ENCODE measurements around the gene MAD1L1. TPM values are rescaled to one million over a fixed set of nuclear protein-coding genes. Genes with fewer than 3 reads are reported as not detected.

Gene MAD1L1
- total RNA-seq, 1 donor from 2014 or later: 32.3 TPM

GRCh38 chr7:2045559-2046405, 187.0 kb downstream of the MAD1L1 start:
- DNase-seq (ENCODE audit: low read depth) (no peak), FAIRE-seq (no peak)
- Mint-ChIP-seq H3K9me3 (ENCODE audit: unreplicated experiment) (peaks cover 3% of the 10 kb centered on the region), H3K27ac (ENCODE audit: unreplicated experiment) (no peak overlapping the region), H3K4me1 (ENCODE audit: low read depth, unreplicated experiment) (peaks cover 5% of the 10 kb centered on the region), H3K4me3 (ENCODE audit: unreplicated experiment) (no peak overlapping the region), H3K36me3 (ENCODE audit: low read depth, unreplicated experiment) (peaks cover 30% of the 10 kb centered on the region), H3K27me3 (ENCODE audit: low read depth, unreplicated experiment) (no peaks in the 10 kb centered on the region)
- H3K4me2 ChIP-seq (ENCODE audit: low read length): no peak overlapping the region
- H4K20me1 ChIP-seq (ENCODE audit: insufficient read depth, low read length): peaks cover 29% of the 10 kb centered on the region
- no peaks in the 10 kb centered on the region for H3K79me2 ChIP-seq (ENCODE audit: insufficient read depth, low read length)
- H3K36me3 ChIP-seq (ENCODE audit: insufficient read depth, low read length): no peaks in the 10 kb centered on the region
- no peak overlapping the region for H3K9ac ChIP-seq (ENCODE audit: low read length)
- H3K4me3 ChIP-seq (ENCODE audit: insufficient read depth, low read depth, low read length): no peak overlapping the region
- TF ChIP-seq EZH2 (IDR thresholded peaks at IDR 0.05; ENCODE audit: insufficient read depth, low read length): no peak
- no peak for TF ChIP-seq CTCF (IDR thresholded peaks at IDR 0.05; ENCODE audit: insufficient read depth, low read depth, low read length)
- H2AFZ ChIP-seq (ENCODE audit: low read depth, low read length): no peak overlapping the region
- H3K27ac ChIP-seq (ENCODE audit: low read depth, low read length): no peak overlapping the region
- H3K9me3 ChIP-seq (ENCODE audit: insufficient read depth, low read depth, low read length): no peaks in the 10 kb centered on the region
- no peaks in the 10 kb centered on the region for H3K27me3 ChIP-seq (ENCODE audit: insufficient read depth, low read length)
- H3K4me1 ChIP-seq (ENCODE audit: insufficient read depth, low read length): no peaks in the 10 kb centered on the region

- H3K79me2 ChIP-seq (ENCODE audit: insufficient read depth, low read length): no peaks in the 10 kb centered on the region
- no peak overlapping the region for H2AFZ ChIP-seq (ENCODE audit: low read depth, low read length)
- no peak overlapping the region for H3K27ac Mint-ChIP-seq (ENCODE audit: unreplicated experiment)
- no peaks in the 10 kb centered on the region for H3K9me3 ChIP-seq (ENCODE audit: insufficient read depth, low read depth, low read length)
- H3K4me3 ChIP-seq (ENCODE audit: insufficient read depth, low read depth, low read length): no peak overlapping the region
- DNase-seq (ENCODE audit: low read depth) (no peak), FAIRE-seq (no peak)
- H3K27me3 ChIP-seq (ENCODE audit: insufficient read depth, low read length): no peaks in the 10 kb centered on the region
- no peak overlapping the region for H3K4me3 Mint-ChIP-seq (ENCODE audit: unreplicated experiment)
- H3K36me3 ChIP-seq (ENCODE audit: insufficient read depth, low read length): no peaks in the 10 kb centered on the region
- TF ChIP-seq EZH2 (IDR thresholded peaks at IDR 0.05; ENCODE audit: insufficient read depth, low read length): no peak
- TF ChIP-seq CTCF (IDR thresholded peaks at IDR 0.05; ENCODE audit: insufficient read depth, low read depth, low read length): no peak
- peaks cover 3% of the 10 kb centered on the region for H3K9me3 Mint-ChIP-seq (ENCODE audit: unreplicated experiment)
- H3K9ac ChIP-seq (ENCODE audit: low read length): no peak overlapping the region
- H3K4me1 Mint-ChIP-seq (ENCODE audit: low read depth, unreplicated experiment): peaks cover 5% of the 10 kb centered on the region
- peaks cover 24% of the 10 kb centered on the region for H4K20me1 ChIP-seq (ENCODE audit: insufficient read depth, low read length)
- no peak overlapping the region for H3K27ac ChIP-seq (ENCODE audit: low read depth, low read length)
- no peak overlapping the region for H3K4me2 ChIP-seq (ENCODE audit: low read length)
- no peaks in the 10 kb centered on the region for H3K4me1 ChIP-seq (ENCODE audit: insufficient read depth, low read length)
- H3K36me3 Mint-ChIP-seq (ENCODE audit: low read depth, unreplicated experiment): peaks cover 31% of the 10 kb centered on the region
- H3K27me3 Mint-ChIP-seq (ENCODE audit: low read depth, unreplicated experiment): no peaks in the 10 kb centered on the region
Measured at GRCh38 chr7:2044883-2045471, 187.8 kb downstream of the MAD1L1 start.
